Measurements from ENCODE around the gene SPTAN1. TPM values are rescaled to one million over a fixed set of nuclear protein-coding genes. Genes with fewer than 3 reads are reported as not detected.
"Not testable (repeated sequence)": the region's sequence is repeated elsewhere in the genome, so short reads cannot be mapped to it uniquely, and the experiment has no call there.

The SPTAN1 gene
- total RNA-seq, 1 donor from 2014 or later = 519 TPM

- peak; percentile 78 for DNase-seq (ENCODE audit: low read depth)
Observed at GRCh38 chr9:128552744-128553440, 505 bp downstream of the SPTAN1 start.

- DNase-seq (ENCODE audit: low read depth) = peak; percentile 55
Observed at GRCh38 chr9:128553728-128554127, 1.3 kb downstream of the SPTAN1 start.

GRCh38 chr9:128554155-128554862 lies 1.9 kb downstream of the SPTAN1 start:
- DNase-seq (ENCODE audit: low read depth) = peak; percentile 96

- DNase-seq (ENCODE audit: low read depth) = peak; percentile 61
Observed at GRCh38 chr9:128555180-128555721, 2.9 kb downstream of the SPTAN1 start.

GRCh38 chr9:128556276-128556675 lies 3.9 kb downstream of the SPTAN1 start:
- no peak for DNase-seq (ENCODE audit: low read depth)

GRCh38 chr9:128556926-128557634 lies 4.7 kb downstream of the SPTAN1 start:
- no peak for DNase-seq (ENCODE audit: low read depth)

- peak; percentile 81 for DNase-seq (ENCODE audit: low read depth)
Observed at GRCh38 chr9:128558431-128559310, 6.3 kb downstream of the SPTAN1 start.

- DNase-seq (ENCODE audit: low read depth) = no peak
Observed at GRCh38 chr9:128565578-128565977, 13.2 kb downstream of the SPTAN1 start.

- DNase-seq (ENCODE audit: low read depth) = peak; percentile 32
Observed at GRCh38 chr9:128568470-128569078, 16.2 kb downstream of the SPTAN1 start.

- DNase-seq (ENCODE audit: low read depth) = peak; percentile 90
Observed at GRCh38 chr9:128575469-128575868, 23.1 kb downstream of the SPTAN1 start.

GRCh38 chr9:128575916-128576315 lies 23.5 kb downstream of the SPTAN1 start:
- peak; percentile 80 for DNase-seq (ENCODE audit: low read depth)

- DNase-seq (ENCODE audit: low read depth) = no peak
Observed at GRCh38 chr9:128577206-128577605, 24.8 kb downstream of the SPTAN1 start.

- DNase-seq (ENCODE audit: low read depth) = no peak
Observed at GRCh38 chr9:128579194-128579593, 26.8 kb downstream of the SPTAN1 start.

- DNase-seq (ENCODE audit: low read depth) = no peak
Observed at GRCh38 chr9:128580731-128581130, 28.3 kb downstream of the SPTAN1 start.

- not testable (repeated sequence) for DNase-seq (ENCODE audit: low read depth)
Observed at GRCh38 chr9:128585155-128585554, 32.8 kb downstream of the SPTAN1 start.

GRCh38 chr9:128586934-128587333 lies 34.5 kb downstream of the SPTAN1 start:
- not testable (repeated sequence) for DNase-seq (ENCODE audit: low read depth)

- no peak for DNase-seq (ENCODE audit: low read depth)
Observed at GRCh38 chr9:128587453-128587852, 35.1 kb downstream of the SPTAN1 start.

- DNase-seq (ENCODE audit: low read depth) = no peak
Observed at GRCh38 chr9:128588581-128589233, 36.3 kb downstream of the SPTAN1 start.

- peak; percentile 18 for DNase-seq (ENCODE audit: low read depth)
Observed at GRCh38 chr9:128593039-128593438, 40.7 kb downstream of the SPTAN1 start.

GRCh38 chr9:128593856-128594255 lies 41.5 kb downstream of the SPTAN1 start:
- no peak for DNase-seq (ENCODE audit: low read depth)

Measured in myocyte (in vitro differentiated cells).